Liver (tissue), 9 donors: Measurements from ENCODE around the gene GPM6B. TPM values are rescaled to one million over a fixed set of nuclear protein-coding genes. Genes with fewer than 3 reads are reported as not detected.

Experiments used
- DNase-seq: peaks from one replicate; pipeline ENCODE4 v3.0.0-alpha.2; 2017; ENCODE audit warnings: low spot score
- H3K27ac ChIP-seq, 2 donors: one replicate each; pipeline ENCODE4 v1.7.0; 2013; ENCODE audit warnings: inconsistent platforms in 2 of 2, low read length in 2 of 2, control low read depth in 1 of 2, low read depth in 1 of 2, mild to moderate bottlenecking in 1 of 2
- H3K27me3 ChIP-seq, 4 donors: one replicate each; pipeline versions ENCODE4 v1.6.1 to v1.7.0; 2013; ENCODE audit warnings: low read length in 3 of 4, inconsistent platforms in 1 of 4, mild to moderate bottlenecking in 1 of 4, moderate library complexity in 1 of 4; ENCODE audit not compliant: control insufficient read depth in 4 of 4, insufficient read depth in 4 of 4
- H3K36me3 ChIP-seq, 4 donors: one replicate each; pipeline versions ENCODE4 v1.6.1 to v1.7.0; 2013; ENCODE audit warnings: low read length in 3 of 4, mild to moderate bottlenecking in 3 of 4, low read depth in 1 of 4, moderate library complexity in 1 of 4; ENCODE audit not compliant: control insufficient read depth in 4 of 4, insufficient read depth in 3 of 4
- H3K4me1 ChIP-seq, 4 donors: one replicate each; pipeline versions ENCODE4 v1.6.1 to v1.7.0; 2013; ENCODE audit warnings: low read length in 3 of 4, mild to moderate bottlenecking in 3 of 4, moderate library complexity in 1 of 4; ENCODE audit not compliant: control insufficient read depth in 4 of 4, insufficient read depth in 4 of 4
- H3K4me3 ChIP-seq, 3 donors: one replicate each; pipeline versions ENCODE4 v1.6.1 to v1.7.0; 2013; ENCODE audit warnings: low read length in 3 of 3, control low read depth in 1 of 3, low read depth in 1 of 3, mild to moderate bottlenecking in 1 of 3
- H3K9ac ChIP-seq, 2 donors: one replicate each; pipeline ENCODE4 v1.7.0; 2013; ENCODE audit warnings: low read length in 2 of 2, mild to moderate bottlenecking in 2 of 2, moderate library complexity in 2 of 2, control low read depth in 1 of 2, low read depth in 1 of 2
- H3K9me3 ChIP-seq, 4 donors: one replicate each; pipeline versions ENCODE4 v1.6.1 to v1.7.0; 2013; ENCODE audit warnings: low read length in 3 of 4; ENCODE audit not compliant: control insufficient read depth in 4 of 4
- ATF3 ChIP-seq: IDR thresholded peaks from 2 replicates; pipeline ENCODE4 v1.6.1; 2016; ENCODE audit warnings: antibody characterized with exemption
- CTCF ChIP-seq: fragments of 150-350 bp; IDR thresholded peaks from 2 replicates; pipeline ENCODE4 v1.5.1; 2017; ENCODE audit warnings: improper control_type of control experiment, low read depth, low read length; ENCODE audit not compliant: missing input control
- EGR1 ChIP-seq, 2 donors: IDR thresholded peaks; 2 replicates each; pipeline ENCODE4 v1.6.1; 2016 to 2018; ENCODE audit warnings: antibody characterized with exemption in 2 of 2, low read depth in 2 of 2
- FOXA1 ChIP-seq: IDR thresholded peaks from 2 replicates; pipeline ENCODE4 v1.6.1; 2016; ENCODE audit warnings: antibody characterized with exemption
- FOXA2 ChIP-seq: IDR thresholded peaks from 2 replicates; pipeline ENCODE4 v1.6.1; 2016; ENCODE audit warnings: antibody characterized with exemption
- GABPA ChIP-seq, 2 donors: IDR thresholded peaks in 1 of 2; conservative IDR thresholded peaks in 1 of 2; 2 replicates each; pipeline ENCODE4 v1.6.1; 2016; ENCODE audit warnings: antibody characterized with exemption in 2 of 2, mild to moderate bottlenecking in 1 of 2, moderate library complexity in 1 of 2
- HNF4A ChIP-seq, 2 donors: conservative IDR thresholded peaks; 2 replicates each; pipeline ENCODE4 v1.6.1; 2016; ENCODE audit warnings: antibody characterized with exemption in 2 of 2, mild to moderate bottlenecking in 2 of 2
- HNF4G ChIP-seq: IDR thresholded peaks from 2 replicates; pipeline ENCODE4 v1.6.1; 2016; ENCODE audit warnings: antibody characterized with exemption
- JUND ChIP-seq, 2 donors: IDR thresholded peaks; 2 replicates each; pipeline ENCODE4 v1.6.1; 2016; ENCODE audit warnings: antibody characterized with exemption in 2 of 2
- MAX ChIP-seq: IDR thresholded peaks from 2 replicates; pipeline ENCODE4 v1.6.1; 2016; ENCODE audit warnings: antibody characterized with exemption
- NR2F2 ChIP-seq: IDR thresholded peaks from 2 replicates; pipeline ENCODE4 v1.6.1; 2016; ENCODE audit warnings: antibody characterized with exemption
- RAD21 ChIP-seq, 2 donors: IDR thresholded peaks; 2 replicates each; pipeline ENCODE4 v1.6.1; 2016; ENCODE audit warnings: antibody characterized with exemption in 2 of 2, mild to moderate bottlenecking in 2 of 2
- REST ChIP-seq: IDR thresholded peaks from 2 replicates; pipeline ENCODE4 v1.6.1; 2016; ENCODE audit warnings: antibody characterized with exemption, mild to moderate bottlenecking
- RXRA ChIP-seq, 2 donors: IDR thresholded peaks; 2 replicates each; pipeline ENCODE4 v1.6.1; 2017 to 2018; ENCODE audit warnings: antibody characterized with exemption in 2 of 2, mild to moderate bottlenecking in 1 of 2
- SP1 ChIP-seq: IDR thresholded peaks from 2 replicates; pipeline ENCODE4 v1.6.1; 2018; ENCODE audit warnings: antibody characterized with exemption, mild to moderate bottlenecking
- TAF1 ChIP-seq: conservative IDR thresholded peaks from 2 replicates; pipeline ENCODE4 v1.6.1; 2016; ENCODE audit warnings: antibody characterized with exemption, mild to moderate bottlenecking
- YY1 ChIP-seq: IDR thresholded peaks from 2 replicates; pipeline ENCODE4 v1.6.1; 2016; ENCODE audit warnings: antibody characterized with exemption, mild to moderate bottlenecking
- ZBTB33 ChIP-seq: IDR thresholded peaks from 2 replicates; pipeline ENCODE4 v1.6.1; 2016; ENCODE audit warnings: antibody characterized with exemption
- WGBS: extraction: QIAGEN DNeasy Blood & Tissue Kit; methylation state at CpG from one replicate; pipeline ENCODE4 v1.1.7; 2013; 5-methylcytosine and 5-hydroxymethylcytosine counted together
- polyA plus RNA-seq, 2 donors: library from polyadenylated mRNA; stranded (reverse) in 1 of 2; unstranded in 1 of 2; fragments of 200-250 nt in 1 of 2; fragments of >200 nt in 1 of 2; fragmentation: Nextera tagmentation in 1 of 2; extraction: Ambion mirVana in 1 of 2; gene quantifications; one replicate each; pipeline versions ENCODE4 v1.2.1 to v1.2.3, GENCODE V29; 2013 to 2015
- total RNA-seq, 2 donors: library from RNA; depleted of rRNA; stranded (reverse); fragments of >200 nt; gene quantifications; one replicate each; pipeline ENCODE4 v1.2.3, GENCODE V29; 2014
- donor health status: healthy.
- donor health status: healthy.
- donor health status: healthy.
- donor health status: healthy.
- donor health status: healthy.

GPM6B gene
- total and polyA plus RNA-seq, 4 donors: 0.42 to 2.3 (median 0.72) TPM

- Histone ChIP-seq H3K9me3 (no peaks in the 10 kb centered on the region), H3K4me1 (peaks cover 0 to 3% (median 3%) of the 10 kb centered on the region in 4 donors), H3K9ac (no peak overlapping the region), H3K4me3 (no peak overlapping the region), H3K36me3 (peaks cover 0 to 5% (median 0%) of the 10 kb centered on the region in 4 donors), H3K27ac (no peak overlapping the region), H3K27me3 (no peaks in the 10 kb centered on the region)
- DNase-seq: no peak
- WGBS: 66% methylated on average over 2 of the region's 2 CpGs
- TF ChIP-seq RXRA (IDR thresholded peaks at IDR 0.05) (no peak), FOXA1 (no peak), MAX (no peak), EGR1 (IDR thresholded peaks at IDR 0.05; ENCODE audit: low read depth in 2 of 2) (no peak), YY1 (no peak), NR2F2 (no peak), HNF4A (conservative IDR thresholded peaks at IDR 0.05) (no peak), CTCF (no peak), JUND (IDR thresholded peaks at IDR 0.05) (no peak), RAD21 (IDR thresholded peaks at IDR 0.05) (no peak), REST (no peak), TAF1 (no peak), GABPA (IDR thresholded peaks at IDR 0.05 in 1 of 2, conservative IDR thresholded peaks at IDR 0.05 in 1 of 2) (no peak), SP1 (no peak), ZBTB33 (no peak), FOXA2 (no peak), ATF3 (no peak)
Measured at GRCh38 chrX:13778916-13779315, 38.0 kb downstream of the GPM6B start.

- H3K4me3 ChIP-seq: no peak overlapping the region
- H3K27ac ChIP-seq: no peak overlapping the region
- peaks cover 0 to 5% (median 0%) of the 10 kb centered on the region in 4 donors for H3K36me3 ChIP-seq
- no peak overlapping the region for H3K9ac ChIP-seq
- H3K4me1 ChIP-seq: peaks cover 0 to 3% (median 3%) of the 10 kb centered on the region in 4 donors
- DNase-seq: no peak
- H3K9me3 ChIP-seq: no peaks in the 10 kb centered on the region
- 92% methylated on average over 4 of the region's 4 CpGs for WGBS
- no peaks in the 10 kb centered on the region for H3K27me3 ChIP-seq
- no peak for TF ChIP-seq FOXA2
- TF ChIP-seq EGR1 (IDR thresholded peaks at IDR 0.05; ENCODE audit: low read depth in 2 of 2): no peak
- TF ChIP-seq YY1: no peak
- no peak for TF ChIP-seq MAX
- no peak for TF ChIP-seq HNF4G
- no peak for TF ChIP-seq ATF3
- TF ChIP-seq TAF1: no peak
- TF ChIP-seq FOXA1: no peak
- no peak for TF ChIP-seq ZBTB33
- no peak for TF ChIP-seq JUND (IDR thresholded peaks at IDR 0.05)
- no peak for TF ChIP-seq SP1
- TF ChIP-seq HNF4A (conservative IDR thresholded peaks at IDR 0.05): no peak
- no peak for TF ChIP-seq CTCF
Measured at GRCh38 chrX:13776387-13776786, 40.5 kb downstream of the GPM6B start.
